B cell (primary cell): ENCODE results near the gene RTN4RL1. TPM values are rescaled to one million over a fixed set of nuclear protein-coding genes. Genes with fewer than 3 reads are reported as not detected.

Source experiments
- ATAC-seq: fragments of 200-7000 bp; cut with Tn5 transposase; one replicate; pipeline ENCODE4 v1.10.0; 2021; ENCODE audit warnings: low read depth, mild to moderate bottlenecking, moderate number of reproducible peaks, moderate library complexity
- CTCF ChIA-PET: fragments of 350-600 bp; sonication (Branson Sonifier 250); formaldehyde crosslinking; loops from one replicate; lab custom pipeline; 2021; ENCODE audit warnings: antibody characterized with exemption, inconsistent platforms; lab: Charles Lee
- POLR2A ChIA-PET: fragments of 350-600 bp; sonication (Branson Sonifier 250); formaldehyde crosslinking; loops from one replicate; lab custom pipeline; 2021; ENCODE audit warnings: antibody characterized with exemption; lab: Charles Lee
- DNase-seq: peaks from one replicate; pipeline ENCODE4 v3.0.0; 2013
- H2AFZ ChIP-seq: 2 replicates; pipeline ENCODE4 v1.6.1; 2012; ENCODE audit warnings: mild to moderate bottlenecking, low read depth, low read length; ENCODE audit not compliant: insufficient read depth, poor library complexity, severe bottlenecking
- H3K27ac ChIP-seq, 2 donors: 1 replicate in 1 of 2; 2 replicates in 1 of 2; pipeline ENCODE4 v1.5.1; 2012 to 2013; ENCODE audit warnings: low read length in 2 of 2, mild to moderate bottlenecking in 2 of 2, moderate library complexity in 1 of 2
- H3K27me3 ChIP-seq, 4 experiments: fragments of 200-600 bp in 1 of 4; sonication (generic) in 1 of 4; replicated peaks in 1 of 4; 1 replicate in 2 of 4; 2 replicates in 2 of 4; pipeline versions ENCODE4 v1.6.1 to v1.7.0; 2013 to 2016; ENCODE audit warnings: low read length in 3 of 4, mild to moderate bottlenecking in 2 of 4, mixed read lengths in 1 of 4, moderate library complexity in 1 of 4; ENCODE audit not compliant: insufficient read depth in 4 of 4, control insufficient read depth in 3 of 4; ENCODE audit errors: control extremely low read depth in 1 of 4
- H3K36me3 ChIP-seq, 2 experiments: replicated peaks in 1 of 2; 1 replicate in 1 of 2; 2 replicates in 1 of 2; pipeline versions ENCODE4 v1.6.1 to v1.7.1; 2013; ENCODE audit warnings: low read length in 1 of 2; ENCODE audit not compliant: insufficient read depth in 2 of 2, control insufficient read depth in 1 of 2; ENCODE audit errors: control extremely low read depth in 1 of 2, extremely low read depth in 1 of 2
- H3K4me1 ChIP-seq, 2 donors: fragments of 200-600 bp in 1 of 2; sonication (generic) in 1 of 2; 1 replicate in 1 of 2; 2 replicates in 1 of 2; pipeline versions ENCODE4 v1.5.1 to v1.6.1; 2013 to 2017; ENCODE audit warnings: low read length in 2 of 2; ENCODE audit not compliant: control insufficient read depth in 2 of 2, insufficient read depth in 2 of 2
- H3K4me2 ChIP-seq: replicated peaks from 2 replicates; pipeline ENCODE3; 2012; ENCODE audit warnings: mild to moderate bottlenecking, low read depth, low read length; ENCODE audit not compliant: poor library complexity, severe bottlenecking
- H3K4me3 ChIP-seq, 5 experiments: fragments of 200-600 bp in 1 of 5; sonication (generic) in 1 of 5; 1 replicate in 3 of 5; 2 replicates in 2 of 5; pipeline versions ENCODE4 v1.5.1 to v1.7.0; 2011 to 2016; ENCODE audit warnings: low read length in 4 of 5, mild to moderate bottlenecking in 4 of 5, low read depth in 2 of 5, control low read depth in 1 of 5, moderate library complexity in 1 of 5; ENCODE audit not compliant: insufficient read depth in 1 of 5; ENCODE audit errors: control extremely low read depth in 1 of 5, extremely low read depth in 1 of 5
- H3K79me2 ChIP-seq: fragments of 200-600 bp; sonication (generic); one replicate; pipeline ENCODE4 v1.6.0; 2016; ENCODE audit warnings: low read length; ENCODE audit not compliant: control insufficient read depth, insufficient read depth
- H3K9ac ChIP-seq: fragments of 200-600 bp; sonication (generic); 2 replicates; pipeline ENCODE4 v1.6.1; 2017; ENCODE audit warnings: mild to moderate bottlenecking, low read length, moderate library complexity
- H3K9me3 ChIP-seq, 3 donors: one replicate each; pipeline versions ENCODE4 v1.6.1 to v1.7.1; 2013; ENCODE audit warnings: low read length in 2 of 3; ENCODE audit not compliant: control insufficient read depth in 2 of 3, insufficient read depth in 1 of 3; ENCODE audit errors: control extremely low read depth in 1 of 3
- H4K20me1 ChIP-seq: 2 replicates; pipeline ENCODE4 v1.6.0; 2012; ENCODE audit warnings: mild to moderate bottlenecking, low read length; ENCODE audit not compliant: insufficient read depth, control insufficient read depth, poor library complexity, severe bottlenecking
- H3K27ac Mint-ChIP-seq: one replicate; pipeline ENCODE4 v1.8.0; 2021; ENCODE audit warnings: mixed read lengths
- H3K27me3 Mint-ChIP-seq: one replicate; pipeline ENCODE4 v1.8.0; 2021; ENCODE audit warnings: mixed read lengths
- H3K4me1 Mint-ChIP-seq: one replicate; pipeline ENCODE4 v1.8.0; 2021; ENCODE audit warnings: mixed read lengths
- H3K4me3 Mint-ChIP-seq: one replicate; pipeline ENCODE4 v1.8.0; 2021; ENCODE audit warnings: mixed read lengths
- H3K9me3 Mint-ChIP-seq: one replicate; pipeline ENCODE4 v1.8.0; 2022; ENCODE audit warnings: mixed read lengths; ENCODE audit not compliant: insufficient read depth
- EZH2 ChIP-seq: IDR thresholded peaks from 2 replicates; pipeline ENCODE4 v1.6.1; 2012; ENCODE audit warnings: borderline replicate concordance, low read depth, mild to moderate bottlenecking, moderate library complexity, low read length; ENCODE audit not compliant: insufficient read depth, poor library complexity, severe bottlenecking
- WGBS: methylation state at CpG from one replicate; pipeline ENCODE4 v1.1.5; 2013; ENCODE audit warnings: missing lambda C conversion rate; ENCODE audit not compliant: insufficient coverage; 5-methylcytosine and 5-hydroxymethylcytosine counted together
- intact Hi-C: fragments of 100-400 bp; cut with micrococcal nuclease; formaldehyde crosslinking; loops from one replicate; pipeline ENCODE4 v1.10.0; 2022
- polyA plus RNA-seq: library from polyadenylated mRNA; depleted of rRNA; stranded (reverse); fragments of >200 nt; gene quantifications from 2 replicates; pipeline ENCODE4 v1.2.3, GENCODE V29; 2012
- total RNA-seq, 2 donors: library from RNA; stranded (reverse); fragments of 120-200 nt in 1 of 2; gene quantifications; 1 replicate in 1 of 2; 2 replicates in 1 of 2; pipeline versions ENCODE4 v1.2.3 to v1.2.4, GENCODE V29; 2013 to 2022
- TF ChIP-seq, protein P1 (sequence below): fragments of 200-600 bp; IDR thresholded peaks from one replicate; pipeline ENCODE4 v1.8.0; 2022; ENCODE audit warnings: antibody characterized with exemption, mild to moderate bottlenecking

Gene RTN4RL1
- total and polyA plus RNA-seq, 2 donors (not counting 1 experiment from before 2014, with no cell fraction given): 0.03 to 0.07 TPM

- intact Hi-C loops: no loop called here
- ATAC-seq (no peak), DNase-seq (no peak)
- CTCF ChIA-PET: interaction anchor here (0.6 kb wide), 1 partner anchor 146 kb away, joined by 3 read pairs; no protein-coding TSS in a partner anchor
- Histone ChIP-seq H4K20me1 (no peaks in the 10 kb centered on the region), H2AFZ (no peak overlapping the region), H3K4me1 (no peaks in the 10 kb centered on the region), H3K27ac (no peak overlapping the region), H3K4me3 (no peak overlapping the region), H3K79me2 (no peaks in the 10 kb centered on the region), H3K9ac (no peak overlapping the region), H3K36me3 (no peaks in the 10 kb centered on the region), H3K27me3 (peaks cover 0 to 4% (median 0%) of the 10 kb centered on the region in 4 experiments), H3K9me3 (no peaks in the 10 kb centered on the region), H3K4me2 (no peak overlapping the region)
- H3K9me3 Mint-ChIP-seq: no peaks in the 10 kb centered on the region
- no peaks in the 10 kb centered on the region for H3K4me1 Mint-ChIP-seq
- no peak overlapping the region for H3K27ac Mint-ChIP-seq
- WGBS: 85% methylated on average over 8 of the region's 12 CpGs
- H3K4me3 Mint-ChIP-seq: no peak overlapping the region
- TF ChIP-seq, protein P1, sequence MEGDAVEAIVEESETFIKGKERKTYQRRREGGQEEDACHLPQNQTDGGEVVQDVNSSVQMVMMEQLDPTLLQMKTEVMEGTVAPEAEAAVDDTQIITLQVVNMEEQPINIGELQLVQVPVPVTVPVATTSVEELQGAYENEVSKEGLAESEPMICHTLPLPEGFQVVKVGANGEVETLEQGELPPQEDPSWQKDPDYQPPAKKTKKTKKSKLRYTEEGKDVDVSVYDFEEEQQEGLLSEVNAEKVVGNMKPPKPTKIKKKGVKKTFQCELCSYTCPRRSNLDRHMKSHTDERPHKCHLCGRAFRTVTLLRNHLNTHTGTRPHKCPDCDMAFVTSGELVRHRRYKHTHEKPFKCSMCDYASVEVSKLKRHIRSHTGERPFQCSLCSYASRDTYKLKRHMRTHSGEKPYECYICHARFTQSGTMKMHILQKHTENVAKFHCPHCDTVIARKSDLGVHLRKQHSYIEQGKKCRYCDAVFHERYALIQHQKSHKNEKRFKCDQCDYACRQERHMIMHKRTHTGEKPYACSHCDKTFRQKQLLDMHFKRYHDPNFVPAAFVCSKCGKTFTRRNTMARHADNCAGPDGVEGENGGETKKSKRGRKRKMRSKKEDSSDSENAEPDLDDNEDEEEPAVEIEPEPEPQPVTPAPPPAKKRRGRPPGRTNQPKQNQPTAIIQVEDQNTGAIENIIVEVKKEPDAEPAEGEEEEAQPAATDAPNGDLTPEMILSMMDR: no peak
- no peak for TF ChIP-seq EZH2
- H3K27me3 Mint-ChIP-seq: peaks cover 5% of the 10 kb centered on the region
- POLR2A ChIA-PET: no interaction called here
Measured at GRCh38 chr17:1928976-1929375, 96.2 kb downstream of the RTN4RL1 start.

DNA sequence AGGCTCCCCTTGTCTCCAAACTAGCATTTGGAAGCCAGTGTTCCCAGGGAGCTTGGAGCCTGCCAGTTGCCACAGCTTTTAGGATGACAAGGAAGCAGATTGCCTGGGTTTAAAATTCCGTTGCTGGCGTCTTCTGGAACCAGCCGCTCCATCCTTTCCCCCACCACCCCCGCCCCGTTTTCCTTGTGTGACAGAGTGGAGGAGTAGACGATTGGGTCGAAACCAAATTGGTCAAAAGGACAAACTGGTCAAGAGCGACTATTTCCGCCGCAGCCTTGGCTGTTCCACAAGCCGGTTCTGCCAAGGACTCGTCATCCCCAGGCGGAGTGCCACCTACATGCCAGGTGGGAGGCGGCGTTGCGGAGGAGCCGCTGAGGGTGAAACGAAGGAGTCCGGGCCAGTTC, 104.2 kb downstream of the RTN4RL1 start:
- TF ChIP-seq EZH2: no peak
- TF ChIP-seq, protein P1: no peak
- POLR2A ChIA-PET: no interaction called here
- intact Hi-C loops: no loop called here

More for the DNA sequence above, 104.2 kb downstream of the RTN4RL1 start:
- H3K27ac ChIP-seq: no peak overlapping the region
- H3K27me3 ChIP-seq: no peaks in the 10 kb centered on the region
- H3K79me2 ChIP-seq: no peaks in the 10 kb centered on the region
- H3K4me2 ChIP-seq: no peak overlapping the region
- H3K9me3 ChIP-seq: no peaks in the 10 kb centered on the region
- H4K20me1 ChIP-seq: no peaks in the 10 kb centered on the region
- Mint-ChIP-seq H3K4me3 (no peak overlapping the region), H3K27ac (no peak overlapping the region), H3K4me1 (peaks cover 3% of the 10 kb centered on the region), H3K9me3 (no peaks in the 10 kb centered on the region), H3K27me3 (no peaks in the 10 kb centered on the region)
- CTCF ChIA-PET: no interaction called here
- no peak overlapping the region for H3K9ac ChIP-seq
- WGBS: 93% methylated on average over 14 of the region's 19 CpGs
- H3K4me3 ChIP-seq: no peak overlapping the region
- H3K36me3 ChIP-seq: no peaks in the 10 kb centered on the region
- no peak overlapping the region for H2AFZ ChIP-seq
- no peak for ATAC-seq
- no peak for DNase-seq
- H3K4me1 ChIP-seq: peaks cover 0 to 3% of the 10 kb centered on the region in 2 donors
